RKO (cell line): ENCODE data around the gene BIVM.

Experiments used
- DNase-seq: peaks from one replicate; pipeline ENCODE4 v3.0.0-alpha.2; 2016; ENCODE audit warnings: low spot score

Gene BIVM

DNA sequence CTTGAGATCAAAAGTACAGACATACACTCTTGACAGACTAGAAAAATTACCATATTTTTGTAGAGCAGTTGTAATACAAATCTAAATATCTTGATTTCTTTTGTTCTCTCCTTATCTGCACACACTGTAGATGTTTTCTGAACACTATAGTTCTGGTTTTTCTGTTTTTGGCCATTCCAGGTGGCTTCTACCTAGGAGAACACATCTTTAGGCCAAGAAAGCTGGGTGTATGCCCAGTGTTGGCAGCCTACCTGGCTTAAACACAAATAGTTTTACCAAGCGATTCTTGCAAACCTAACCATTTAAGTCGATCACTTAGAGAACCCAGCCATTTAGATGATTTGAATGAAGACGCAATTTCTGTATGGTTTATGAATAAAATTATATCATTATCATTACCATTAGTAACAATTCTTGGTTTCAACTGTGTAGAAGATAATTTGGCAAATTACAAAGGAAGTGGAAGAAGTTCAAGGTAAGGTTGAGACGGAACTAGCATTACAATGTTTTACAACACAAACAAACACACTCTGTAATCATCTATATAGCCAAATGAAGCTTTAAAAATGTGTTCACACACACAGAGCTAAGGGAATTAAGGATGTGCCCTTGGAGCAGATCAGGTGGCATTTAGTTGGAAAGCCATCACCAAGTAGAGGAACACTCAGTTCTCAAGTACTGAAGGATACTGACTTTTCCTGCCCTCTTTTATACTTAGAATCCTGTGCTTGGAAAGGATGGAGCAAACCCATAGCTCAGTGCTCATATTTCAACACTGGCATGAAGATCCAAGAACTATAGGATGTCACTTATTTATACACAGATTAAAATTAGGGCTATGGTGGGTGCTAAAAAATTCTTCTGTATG is 83.1 kb downstream of the BIVM start:
- DNase-seq, result no peak
